Measurements from ENCODE around the gene NLGN2. TPM values are rescaled to one million over a fixed set of nuclear protein-coding genes. Genes with fewer than 3 reads are reported as not detected.

Gene NLGN2
- total RNA-seq, 2 donors from 2014 or later: 17.4 to 19.8 TPM

DNA sequence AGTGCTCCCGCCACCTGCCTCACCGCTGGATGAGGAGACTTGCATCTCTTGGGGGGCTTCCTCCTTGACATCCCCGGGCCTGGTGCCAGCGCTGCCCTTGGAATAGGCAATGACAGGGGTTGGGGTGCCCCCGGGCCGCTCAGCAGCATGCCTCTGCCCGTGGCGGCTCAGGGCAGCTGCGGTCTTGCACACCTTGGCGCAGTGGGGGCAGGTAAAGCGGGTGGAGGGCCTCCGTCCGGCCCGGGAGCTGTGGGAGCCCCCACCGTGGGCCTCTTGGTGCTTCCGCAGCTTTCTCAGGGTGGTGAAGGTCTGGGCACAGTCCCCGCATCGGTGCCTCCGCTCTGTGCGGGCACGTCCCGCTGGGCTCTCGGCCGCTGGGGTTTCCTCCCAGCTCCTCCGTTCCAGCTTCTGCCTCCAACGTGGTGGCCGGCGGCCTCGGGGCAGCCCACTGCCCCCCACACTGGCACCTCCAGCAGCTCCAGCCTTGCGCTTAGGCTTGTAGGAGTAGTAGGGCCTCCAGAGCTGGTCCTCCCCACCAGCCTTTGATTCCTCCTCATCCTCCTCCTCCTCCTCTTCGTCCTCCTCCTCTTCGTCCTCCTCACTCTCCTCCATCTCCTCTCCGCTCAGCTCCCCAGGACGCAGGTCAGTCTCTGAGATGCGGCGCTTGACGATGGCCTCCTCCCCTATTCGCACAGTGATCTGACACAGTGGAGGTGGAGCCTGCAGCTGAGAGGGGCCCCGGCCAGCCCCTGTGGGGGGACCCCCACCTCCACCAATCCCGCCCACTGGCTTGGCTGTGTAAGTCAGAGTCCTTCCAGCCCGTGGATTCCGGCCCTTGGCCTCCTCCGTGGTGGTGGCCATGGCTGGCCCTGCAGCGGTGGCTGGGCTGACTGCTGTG lies 55.1 kb downstream of the NLGN2 start:
- H3K36me3 Mint-ChIP-seq (ENCODE audit: insufficient read depth in 2 of 2): no peaks in the 10 kb centered on the region
- H3K9me3 Mint-ChIP-seq: no peaks in the 10 kb centered on the region
- H3K27me3 Mint-ChIP-seq (ENCODE audit: low read depth): no peaks in the 10 kb centered on the region
- ATAC-seq (replicated peaks in 1 of 2) (no peak), DNase-seq (no peak)
- peaks cover 9% of the 10 kb centered on the region for H3K4me1 Mint-ChIP-seq (ENCODE audit: low read depth)
- no peak overlapping the region for H3K27ac Mint-ChIP-seq
- no peak overlapping the region for H3K4me3 Mint-ChIP-seq

DNA sequence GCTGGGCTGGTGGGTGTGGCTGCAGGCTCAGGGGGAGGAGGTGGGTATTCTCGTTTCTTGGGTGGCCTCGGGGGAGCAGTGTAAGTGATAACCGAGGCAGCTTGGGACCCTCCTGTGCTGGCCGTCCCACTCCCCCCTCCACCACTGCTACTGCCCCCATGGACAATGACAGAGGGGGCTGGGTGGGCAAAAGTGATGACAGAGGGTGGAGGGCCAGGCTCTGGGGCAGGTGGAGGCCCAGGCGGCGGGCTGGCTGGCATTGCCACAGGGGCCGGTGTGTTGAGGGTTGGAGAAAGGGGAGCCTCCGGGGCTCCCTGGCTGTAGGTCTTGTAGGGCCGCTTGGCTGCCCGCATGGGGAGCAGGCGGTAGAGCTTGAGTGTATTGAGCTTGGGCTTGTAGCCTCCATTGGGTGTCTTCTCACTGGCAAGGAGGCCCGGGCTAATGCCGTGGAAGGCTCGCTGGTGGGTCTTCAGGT lies 55.8 kb downstream of the NLGN2 start:
- Mint-ChIP-seq H3K4me1 (ENCODE audit: low read depth) (peaks cover 10% of the 10 kb centered on the region), H3K36me3 (ENCODE audit: insufficient read depth in 2 of 2) (peaks cover 0 to 1% of the 10 kb centered on the region in 2 donors), H3K27me3 (ENCODE audit: low read depth) (no peaks in the 10 kb centered on the region), H3K27ac (no peak overlapping the region), H3K4me3 (no peak overlapping the region), H3K9me3 (no peaks in the 10 kb centered on the region)
- DNase-seq: no peak
- no peak for ATAC-seq (replicated peaks in 1 of 2)

DNA sequence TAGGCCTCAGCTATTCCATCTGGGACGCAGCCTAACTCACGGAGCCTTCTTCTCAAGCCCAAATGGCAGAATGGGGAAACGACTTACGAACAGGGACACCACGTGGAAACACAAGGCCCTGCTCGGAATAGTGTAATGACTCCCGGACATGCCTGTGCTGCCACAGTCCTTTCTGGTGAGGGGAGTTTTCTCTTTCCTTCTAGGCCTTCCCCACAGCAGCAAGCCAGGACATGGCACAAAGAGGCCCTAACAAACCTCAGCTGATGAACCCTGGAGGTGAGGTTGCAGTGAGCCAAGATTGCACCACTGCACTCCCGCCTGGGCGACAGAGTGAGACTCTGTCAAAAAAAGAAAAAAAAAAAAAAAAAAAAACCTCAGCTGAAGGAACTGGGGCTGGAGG lies 56.4 kb downstream of the NLGN2 start:
- ATAC-seq (replicated peaks in 1 of 2) (no peak), DNase-seq (no peak)
- peaks cover 0 to 1% of the 10 kb centered on the region in 2 donors for H3K36me3 Mint-ChIP-seq (ENCODE audit: insufficient read depth in 2 of 2)
- H3K27ac Mint-ChIP-seq: no peak overlapping the region
- H3K4me3 Mint-ChIP-seq: no peak overlapping the region
- H3K27me3 Mint-ChIP-seq (ENCODE audit: low read depth): no peaks in the 10 kb centered on the region
- H3K4me1 Mint-ChIP-seq (ENCODE audit: low read depth): peaks cover 10% of the 10 kb centered on the region
- H3K9me3 Mint-ChIP-seq: no peaks in the 10 kb centered on the region

DNA sequence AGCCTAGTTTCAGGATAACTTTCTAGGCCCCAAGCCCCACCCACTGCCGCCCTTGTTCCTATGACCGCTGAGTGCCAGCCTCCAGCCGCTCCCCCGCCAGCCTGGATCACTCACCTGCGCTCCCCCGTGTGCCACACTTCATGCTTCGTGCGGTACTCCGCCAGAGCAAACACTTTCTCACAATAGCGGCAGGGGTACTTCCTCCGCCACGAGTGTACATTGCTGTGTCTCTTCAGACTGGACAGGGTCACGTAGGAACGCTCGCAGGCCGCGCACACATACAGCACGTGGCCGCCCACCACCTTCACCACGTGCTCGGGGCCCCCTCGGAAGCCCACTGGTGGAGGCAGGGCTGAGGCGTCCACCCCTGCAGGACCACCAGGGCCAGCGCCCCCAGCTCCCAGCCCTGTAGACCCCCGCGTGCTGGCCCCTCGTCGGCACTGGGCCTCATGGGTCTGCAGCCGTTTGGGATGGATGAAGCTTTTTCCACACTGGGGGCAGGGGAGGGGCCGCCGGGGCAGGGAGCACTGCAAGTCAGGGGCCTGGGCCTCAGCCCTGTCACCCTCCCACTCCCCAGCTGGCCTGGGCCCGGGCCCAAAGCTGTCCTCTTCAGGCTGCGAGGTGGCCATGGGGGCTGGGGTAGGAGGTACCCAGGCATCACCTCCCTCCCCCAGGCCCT lies 58.1 kb downstream of the NLGN2 start:
- Mint-ChIP-seq H3K36me3 (ENCODE audit: insufficient read depth in 2 of 2) (peaks cover 0 to 1% of the 10 kb centered on the region in 2 donors), H3K9me3 (no peaks in the 10 kb centered on the region), H3K27me3 (ENCODE audit: low read depth) (no peaks in the 10 kb centered on the region), H3K27ac (no peak overlapping the region), H3K4me3 (no peak overlapping the region), H3K4me1 (ENCODE audit: low read depth) (peaks cover 10% of the 10 kb centered on the region)
- DNase-seq: no peak
- no peak for ATAC-seq (replicated peaks in 1 of 2)

DNA sequence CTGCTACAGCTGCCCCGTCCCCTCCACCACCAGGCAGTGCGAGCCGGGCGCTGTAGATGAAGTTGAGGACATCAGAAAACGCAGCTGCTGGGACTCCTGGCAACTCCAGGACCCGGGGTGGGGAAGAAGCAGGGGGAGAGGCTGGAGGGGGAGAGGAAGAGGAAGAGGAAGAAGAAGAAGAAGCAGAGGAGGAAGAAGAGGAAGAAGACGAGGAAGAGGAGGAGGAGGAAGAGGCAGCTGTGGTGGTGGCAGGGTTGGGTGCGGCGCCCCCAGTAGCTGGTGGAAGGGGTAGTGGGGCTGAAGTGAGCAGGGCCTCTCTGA lies 58.6 kb downstream of the NLGN2 start:
- Mint-ChIP-seq H3K9me3 (no peaks in the 10 kb centered on the region), H3K36me3 (ENCODE audit: insufficient read depth in 2 of 2) (peaks cover 0 to 1% of the 10 kb centered on the region in 2 donors), H3K27ac (peak overlapping the region; percentile 78), H3K4me1 (ENCODE audit: low read depth) (peaks cover 11% of the 10 kb centered on the region), H3K27me3 (ENCODE audit: low read depth) (no peaks in the 10 kb centered on the region), H3K4me3 (no peak overlapping the region)
- ATAC-seq (replicated peaks in 1 of 2) (no peak), DNase-seq (no peak)

DNA sequence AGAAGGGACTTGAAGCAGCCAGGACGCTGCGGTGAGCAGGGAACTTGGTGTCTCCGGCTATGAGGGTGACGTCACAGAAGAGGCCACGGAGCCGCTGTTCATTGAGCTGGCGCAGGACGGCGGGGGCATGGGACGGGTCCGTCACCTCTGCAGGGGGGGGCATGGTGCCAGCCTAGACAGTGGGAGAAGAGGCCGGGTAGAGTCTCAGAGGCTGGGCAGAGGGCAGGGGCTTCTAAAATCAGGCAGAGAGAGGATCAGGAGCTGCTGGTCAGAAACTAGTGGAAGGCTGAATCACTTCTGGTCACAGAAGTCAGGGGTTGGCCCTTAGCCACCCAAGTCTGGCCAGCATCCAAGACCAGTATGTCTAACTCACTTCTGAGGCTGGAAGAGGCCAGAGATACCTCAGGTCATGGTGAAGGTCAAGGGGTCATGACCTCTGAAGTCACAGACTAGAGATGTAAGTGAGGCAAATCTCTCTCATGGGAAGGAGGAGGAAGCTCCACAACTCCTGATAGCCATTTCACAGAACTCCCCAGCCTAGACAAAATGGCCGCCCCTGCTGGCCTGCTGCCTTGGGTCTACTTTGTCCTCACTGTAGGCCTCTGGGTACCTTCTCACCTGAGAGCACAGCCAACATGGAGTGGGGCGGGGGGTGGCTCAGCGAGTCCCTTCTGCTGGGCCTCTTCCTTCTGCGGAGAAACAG lies 59.1 kb downstream of the NLGN2 start:
- ATAC-seq (replicated peaks in 1 of 2) (peak in 1 of 2 donors; percentile 11), DNase-seq (no peak)
- Mint-ChIP-seq H3K27me3 (ENCODE audit: low read depth) (no peaks in the 10 kb centered on the region), H3K4me1 (ENCODE audit: low read depth) (peaks cover 16% of the 10 kb centered on the region), H3K27ac (peak overlapping the region; percentile 78), H3K4me3 (no peak overlapping the region), H3K9me3 (no peaks in the 10 kb centered on the region), H3K36me3 (ENCODE audit: insufficient read depth in 2 of 2) (peaks cover 0 to 1% of the 10 kb centered on the region in 2 donors)

DNA sequence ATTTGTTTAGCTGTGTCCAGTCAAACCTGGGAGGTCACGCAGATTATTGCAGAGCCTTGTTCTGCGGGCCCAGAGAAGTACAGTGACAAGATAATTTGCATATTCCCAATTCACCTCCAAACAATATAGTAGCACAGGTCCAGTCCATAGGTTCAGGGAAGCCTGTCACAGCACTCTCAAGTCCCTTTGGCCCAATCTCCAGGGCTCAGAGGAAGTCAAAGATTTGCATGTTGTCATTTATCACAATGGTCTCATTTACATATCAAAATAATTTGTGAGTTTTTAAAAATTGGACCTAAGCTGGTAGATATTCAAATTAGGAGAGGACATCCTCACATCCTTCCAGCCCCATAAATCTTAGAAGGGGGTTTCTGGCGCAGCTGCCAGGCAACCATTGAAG lies 59.9 kb downstream of the NLGN2 start:
- DNase-seq (no peak), ATAC-seq (replicated peaks in 1 of 2) (no peak)
- H3K36me3 Mint-ChIP-seq (ENCODE audit: insufficient read depth in 2 of 2): peaks cover 0 to 1% of the 10 kb centered on the region in 2 donors
- no peak overlapping the region for H3K27ac Mint-ChIP-seq
- no peaks in the 10 kb centered on the region for H3K9me3 Mint-ChIP-seq
- H3K4me1 Mint-ChIP-seq (ENCODE audit: low read depth): peaks cover 21% of the 10 kb centered on the region
- H3K4me3 Mint-ChIP-seq: no peak overlapping the region
- H3K27me3 Mint-ChIP-seq (ENCODE audit: low read depth): no peaks in the 10 kb centered on the region

DNA sequence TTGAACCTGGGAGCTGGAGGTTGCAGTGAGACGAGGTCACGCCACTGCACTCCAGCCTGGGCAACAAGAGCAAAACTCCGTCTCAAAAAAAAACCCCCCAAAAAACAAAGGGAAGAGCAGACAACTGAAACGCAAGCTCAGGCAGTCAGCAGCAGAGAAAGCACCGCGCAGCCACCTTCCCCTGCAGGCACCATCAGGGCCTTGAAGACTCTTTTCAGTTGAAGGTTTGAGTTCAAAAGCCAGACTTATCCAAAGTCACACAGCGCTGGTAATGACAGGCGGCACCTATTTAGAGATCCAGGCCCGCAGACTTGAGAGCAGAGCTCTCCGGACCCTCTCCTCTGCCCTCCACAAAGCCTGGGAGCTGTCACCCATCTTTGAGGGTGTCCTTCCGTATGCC lies 60.6 kb downstream of the NLGN2 start:
- H3K9me3 Mint-ChIP-seq: no peaks in the 10 kb centered on the region
- H3K4me3 Mint-ChIP-seq: no peak overlapping the region
- DNase-seq: no peak
- peaks cover 0 to 1% of the 10 kb centered on the region in 2 donors for H3K36me3 Mint-ChIP-seq (ENCODE audit: insufficient read depth in 2 of 2)
- ATAC-seq (replicated peaks in 1 of 2): no peak
- no peak overlapping the region for H3K27ac Mint-ChIP-seq
- H3K4me1 Mint-ChIP-seq (ENCODE audit: low read depth): peaks cover 21% of the 10 kb centered on the region
- no peaks in the 10 kb centered on the region for H3K27me3 Mint-ChIP-seq (ENCODE audit: low read depth)

DNA sequence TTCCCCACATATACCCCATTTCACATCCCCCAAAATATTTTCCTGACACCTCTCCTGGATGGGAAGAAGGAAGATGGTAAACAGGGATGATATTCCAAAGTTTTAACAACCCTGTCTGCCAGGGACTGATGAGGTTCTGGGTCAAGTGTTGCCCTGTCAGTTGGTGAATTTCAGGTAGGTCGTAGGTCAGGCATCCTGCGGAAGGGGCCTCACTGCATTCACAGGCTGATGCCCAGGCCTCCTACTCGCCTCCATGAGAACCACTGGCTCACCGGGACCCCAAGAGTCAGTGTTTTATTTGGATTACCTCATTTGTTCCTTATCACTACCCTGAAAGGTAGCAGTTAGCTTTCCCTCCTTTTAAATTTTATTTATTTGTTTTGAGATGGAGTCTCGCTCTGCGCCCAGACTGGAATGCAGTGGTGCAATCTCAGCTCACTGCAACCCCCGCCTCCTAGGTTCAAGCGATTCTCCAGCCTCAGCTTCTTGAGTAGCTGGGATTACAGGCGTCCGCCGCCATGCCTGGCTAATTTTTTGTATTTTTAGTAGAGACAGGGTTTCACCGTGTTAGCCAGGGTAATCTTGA lies 61.3 kb downstream of the NLGN2 start:
- H3K27ac Mint-ChIP-seq: no peak overlapping the region
- H3K4me3 Mint-ChIP-seq: no peak overlapping the region
- H3K36me3 Mint-ChIP-seq (ENCODE audit: insufficient read depth in 2 of 2): peaks cover 0 to 1% of the 10 kb centered on the region in 2 donors
- H3K9me3 Mint-ChIP-seq: no peaks in the 10 kb centered on the region
- H3K4me1 Mint-ChIP-seq (ENCODE audit: low read depth): peaks cover 21% of the 10 kb centered on the region
- no peaks in the 10 kb centered on the region for H3K27me3 Mint-ChIP-seq (ENCODE audit: low read depth)
- DNase-seq: no peak
- no peak for ATAC-seq (replicated peaks in 1 of 2)

Other genes with a start within 250 kb of the NLGN2 start
- gene ASGR1, start 228.5 kb upstream of the NLGN2 start, total RNA-seq: 1 to 10 TPM; 1.5 to 2.1 TPM
- gene DLG4, start 188.0 kb upstream of the NLGN2 start, total RNA-seq: 10 to 100 TPM; 16.2 to 16.7 TPM
- 100 to 1,000 TPM; 335 to 386 TPM for gene ACADVL, start 187.9 kb upstream of the NLGN2 start, total RNA-seq
- gene DVL2, start 173.3 kb upstream of the NLGN2 start, total RNA-seq: 10 to 100 TPM; 49.5 to 54.8 TPM
- 10 to 100 TPM; 28.9 to 32.2 TPM for gene PHF23, start 168.4 kb upstream of the NLGN2 start, total RNA-seq
- gene GABARAP, start 165.4 kb upstream of the NLGN2 start, total RNA-seq: 100 to 1,000 TPM; 244 to 246 TPM
- 100 to 1,000 TPM; 184 to 186 TPM for gene CTDNEP1, start 156.1 kb upstream of the NLGN2 start, total RNA-seq
- 10 to 100 TPM; 62.1 to 89.5 TPM for gene ELP5, start 155.6 kb upstream of the NLGN2 start, total RNA-seq
- 1 to 10 TPM; 1.9 to 3.1 TPM for gene CLDN7, start 145.4 kb upstream of the NLGN2 start, total RNA-seq
- under 1 TPM; 0.07 to 0.17 TPM for gene SLC2A4, start 126.1 kb upstream of the NLGN2 start, total RNA-seq
- 1 to 10 TPM; 3.6 to 9.5 TPM for gene YBX2, start 113.2 kb upstream of the NLGN2 start, total RNA-seq
- gene EIF5A, start 100.2 kb upstream of the NLGN2 start, total RNA-seq: 100 to 1,000 TPM; 547 to 594 TPM
- gene GPS2, start 92.5 kb upstream of the NLGN2 start, total RNA-seq: 10 to 100 TPM; 50.5 to 50.7 TPM
- 10 to 100 TPM; 35.7 to 37.6 TPM for gene NEURL4, start 78.5 kb upstream of the NLGN2 start, total RNA-seq
- gene ACAP1, start 71.3 kb upstream of the NLGN2 start, total RNA-seq: 100 to 1,000 TPM; 690 to 708 TPM
- gene KCTD11, start 55.7 kb upstream of the NLGN2 start, total RNA-seq: 1 to 10 TPM; 4.9 to 5.5 TPM
- under 1 TPM in 1 of 2 donors, not detected in 1; 0.34 TPM for gene TMEM95, start 52.7 kb upstream of the NLGN2 start, total RNA-seq
- 1 to 10 TPM; 5.5 to 6.5 TPM for gene TNK1, start 26.8 kb upstream of the NLGN2 start, total RNA-seq
- gene PLSCR3, start 13.3 kb upstream of the NLGN2 start, total RNA-seq: 10 to 100 TPM; 60.5 to 62.6 TPM
- gene TMEM256, start 3.7 kb upstream of the NLGN2 start, total RNA-seq: 10 to 100 TPM; 64.8 to 88.2 TPM
- under 1 TPM; 0.58 to 0.67 TPM for gene SPEM1, start 12.5 kb downstream of the NLGN2 start, total RNA-seq
- not detected for gene SPEM2, start 17.8 kb downstream of the NLGN2 start, total RNA-seq
- not detected for gene SPEM3, start 21.0 kb downstream of the NLGN2 start, total RNA-seq
- 10 to 100 TPM; 11.3 to 11.7 TPM for gene TMEM102, start 27.6 kb downstream of the NLGN2 start, total RNA-seq
- 1 to 10 TPM; 4.9 to 5.3 TPM for gene FGF11, start 31.7 kb downstream of the NLGN2 start, total RNA-seq
- gene CHRNB1, start 37.2 kb downstream of the NLGN2 start, total RNA-seq: 10 to 100 TPM; 25.5 to 26.8 TPM
- gene ZBTB4, start 71.8 kb downstream of the NLGN2 start, total RNA-seq: 10 to 100 TPM; 28.5 to 29.0 TPM
- under 1 TPM in 1 of 2 donors, not detected in 1; 0.25 TPM for gene SLC35G6, start 73.6 kb downstream of the NLGN2 start, total RNA-seq
- gene POLR2A, start 76.5 kb downstream of the NLGN2 start, total RNA-seq: 100 to 1,000 TPM; 211 to 249 TPM
- gene TNFSF12, start 141.2 kb downstream of the NLGN2 start, total RNA-seq: 10 to 100 TPM; 23.2 to 25.5 TPM
- 1 to 10 TPM; 4.3 to 7.8 TPM for gene TNFSF13, start 150.9 kb downstream of the NLGN2 start, total RNA-seq
- 10 to 100 TPM; 41.8 to 55.3 TPM for gene SENP3, start 154.1 kb downstream of the NLGN2 start, total RNA-seq
- 10 to 100 TPM; 10.3 to 28.1 TPM for gene CD68, start 171.8 kb downstream of the NLGN2 start, total RNA-seq
- 10 to 100 TPM; 44.0 to 51.9 TPM for gene MPDU1, start 176.0 kb downstream of the NLGN2 start, total RNA-seq
- gene SOX15, start 182.2 kb downstream of the NLGN2 start, total RNA-seq: under 1 TPM; 0.34 to 0.86 TPM
- gene FXR2, start 207.1 kb downstream of the NLGN2 start, total RNA-seq: 10 to 100 TPM; 52.5 to 53.3 TPM
- gene SAT2, start 220.0 kb downstream of the NLGN2 start, total RNA-seq: 10 to 100 TPM; 47.6 to 48.9 TPM
- gene SHBG, start 222.3 kb downstream of the NLGN2 start, total RNA-seq: under 1 TPM in 1 of 2 donors, not detected in 1; 0.63 TPM
- under 1 TPM in 1 of 2 donors, not detected in 1; 0.30 TPM for gene ATP1B2, start 243.1 kb downstream of the NLGN2 start, total RNA-seq